GM20431 (cell line): ENCODE data around the gene CPZ.

Experiments used
- in situ Hi-C: fragments of 300-500 bp; cut with MseI, MboI; formaldehyde crosslinking; loops from one replicate; pipeline ENCODE4 v1.15.0; 2020; ENCODE audit warnings: low sequenced_read_pairs; ENCODE audit not compliant: unreplicated experiment

The CPZ gene

DNA sequence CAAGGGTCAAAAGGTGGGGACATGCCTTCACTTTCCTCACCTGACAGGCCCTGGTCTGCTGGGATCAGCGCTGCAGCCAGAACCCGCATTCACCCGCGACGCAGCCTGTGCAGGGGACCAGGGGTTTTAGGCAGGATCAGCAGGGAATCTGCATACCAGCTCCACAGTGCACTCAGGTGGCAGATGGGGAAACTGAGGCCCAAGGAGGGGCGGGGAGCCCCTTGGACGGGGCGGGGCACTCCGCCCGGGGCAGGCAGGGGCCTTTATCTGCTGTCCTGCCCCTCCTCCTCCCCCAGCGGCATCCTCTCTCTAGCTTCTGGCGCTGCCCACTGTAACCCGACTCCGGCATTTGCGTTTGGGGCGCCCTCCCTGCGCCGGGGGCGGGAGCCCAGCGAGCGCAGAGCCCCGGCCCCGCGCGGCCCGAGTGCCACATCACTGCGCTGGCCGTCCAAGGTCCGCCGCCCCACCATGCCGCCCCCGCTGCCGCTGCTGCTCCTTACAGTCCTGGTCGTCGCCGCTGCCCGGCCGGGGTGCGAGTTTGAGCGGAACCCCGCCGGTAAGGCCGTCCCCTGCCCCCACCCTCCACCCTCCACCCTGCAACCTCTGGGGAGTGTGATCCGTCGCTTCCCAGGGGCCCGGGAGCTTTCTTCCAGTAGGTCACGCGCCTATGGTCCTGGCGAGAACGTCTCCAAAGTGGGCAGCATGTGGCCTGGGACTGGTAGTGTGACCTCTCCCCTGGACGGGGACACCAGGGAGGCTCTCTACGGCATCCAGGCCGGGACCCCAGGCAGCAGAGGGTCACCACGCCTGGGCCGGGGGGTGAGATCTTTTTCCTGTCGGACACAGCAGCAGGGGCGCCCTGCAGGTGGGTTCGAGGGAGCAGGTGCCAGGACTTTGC, at the start of gene CPZ:
CPZ (plus strand) TSS at position 400 of the 898 bp plus-strand sequence; CDS start at position 469, 69 bp downstream.
- in situ Hi-C loops: loop anchor here (25.0 kb wide), 1 partner anchor 130 kb away; no protein-coding TSS in a partner anchor

DNA sequence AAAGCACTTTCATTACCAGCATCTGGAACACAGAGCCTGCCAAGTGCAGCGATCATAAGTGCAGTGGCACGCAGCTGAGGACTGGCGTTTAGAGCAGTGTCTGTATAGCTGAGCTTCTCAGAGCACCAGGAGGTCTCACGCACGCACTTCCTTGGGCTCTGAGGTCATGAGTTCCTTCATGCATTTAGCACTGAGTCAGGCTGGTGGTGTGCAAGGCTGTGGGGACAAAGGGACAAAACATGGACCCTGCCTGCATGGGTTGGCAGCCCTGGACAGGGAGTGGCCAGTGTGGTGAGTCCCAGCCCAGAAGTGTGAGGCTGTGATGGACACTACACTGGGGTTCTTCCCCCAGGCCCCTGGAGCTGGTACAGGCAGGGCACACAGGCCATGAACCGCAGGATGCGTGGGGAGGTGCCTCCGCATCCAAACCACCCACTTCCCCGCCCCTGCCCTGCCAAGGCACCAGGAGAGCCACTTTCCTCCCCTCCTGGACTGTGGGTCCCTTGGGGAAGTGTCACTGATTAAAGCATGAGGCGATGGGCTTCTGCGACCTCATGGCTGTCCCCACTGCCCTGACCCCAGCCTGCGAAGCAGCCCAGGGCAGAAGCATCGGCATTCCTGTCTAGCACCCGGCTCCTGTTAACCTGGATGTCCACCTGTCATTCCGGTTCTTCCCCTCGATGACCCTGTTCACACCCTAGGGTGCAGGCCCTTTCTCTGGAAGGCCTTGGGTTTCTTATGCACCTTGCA, 49.6 kb upstream of the CPZ start:
- in situ Hi-C loops: no loop called here

DNA sequence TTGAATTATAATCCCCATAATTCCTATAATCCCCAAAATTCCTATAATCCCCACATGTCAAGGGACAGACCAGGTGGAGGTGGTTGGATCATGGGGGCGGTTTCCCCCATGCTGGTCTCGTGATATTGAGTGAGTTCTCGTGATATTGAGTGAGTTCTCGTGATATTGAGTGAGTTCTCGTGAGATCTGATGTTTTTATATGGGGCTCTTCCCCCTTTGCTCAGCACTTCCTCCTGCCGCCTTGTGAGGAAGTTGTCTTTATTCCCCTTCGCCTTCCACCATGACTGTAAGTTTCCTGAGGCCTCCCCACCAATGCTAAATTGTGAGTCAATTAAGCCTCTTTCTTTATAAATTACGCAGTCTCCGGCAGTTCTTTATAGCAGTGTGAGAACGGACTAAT, 48.9 kb upstream of the CPZ start:
- in situ Hi-C loops: no loop called here

DNA sequence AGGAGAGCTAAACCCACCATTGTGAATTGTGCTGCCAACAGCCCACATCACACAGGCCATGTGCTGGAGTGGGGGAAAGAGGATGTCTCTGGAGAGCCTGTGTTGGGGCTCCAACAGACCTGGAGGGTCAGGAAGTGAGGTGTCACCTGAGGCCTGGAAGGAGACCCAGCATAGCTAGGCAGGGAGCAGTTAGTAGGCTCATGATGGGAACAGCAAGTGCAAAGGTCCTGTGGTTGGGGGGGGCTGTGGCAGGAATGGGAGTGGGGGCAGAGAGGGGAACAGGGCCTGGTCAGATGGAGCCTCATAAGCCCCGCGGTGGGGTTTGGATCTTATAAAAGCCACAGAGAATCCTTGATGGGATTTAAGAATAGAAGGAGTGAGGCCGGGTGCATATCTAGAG, 48.3 kb upstream of the CPZ start:
- in situ Hi-C loops: no loop called here

- in situ Hi-C loops: no loop called here
These were observed 47.7 kb upstream of the CPZ start for GRCh38 chr4:8544741-8545438.

DNA sequence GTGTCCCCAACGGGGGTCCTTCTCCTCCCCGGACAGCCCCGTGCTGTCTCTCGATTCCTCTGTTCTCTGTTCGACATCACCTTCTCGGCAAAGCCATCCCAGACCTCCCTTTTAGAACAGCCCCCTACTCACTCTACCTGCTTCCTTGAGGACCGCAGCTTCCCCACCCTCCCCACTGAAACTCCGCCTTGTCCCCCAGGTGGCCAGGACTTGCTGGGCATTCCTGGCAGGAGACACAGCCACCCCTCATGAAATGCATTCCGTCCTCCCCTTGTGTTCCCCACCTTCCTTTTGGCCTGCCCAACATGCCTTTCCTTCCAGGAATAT, 47.2 kb upstream of the CPZ start:
- in situ Hi-C loops: no loop called here

GRCh38 chr4:8546766-8547107, 45.8 kb upstream of the CPZ start:
- in situ Hi-C loops: no loop called here

DNA sequence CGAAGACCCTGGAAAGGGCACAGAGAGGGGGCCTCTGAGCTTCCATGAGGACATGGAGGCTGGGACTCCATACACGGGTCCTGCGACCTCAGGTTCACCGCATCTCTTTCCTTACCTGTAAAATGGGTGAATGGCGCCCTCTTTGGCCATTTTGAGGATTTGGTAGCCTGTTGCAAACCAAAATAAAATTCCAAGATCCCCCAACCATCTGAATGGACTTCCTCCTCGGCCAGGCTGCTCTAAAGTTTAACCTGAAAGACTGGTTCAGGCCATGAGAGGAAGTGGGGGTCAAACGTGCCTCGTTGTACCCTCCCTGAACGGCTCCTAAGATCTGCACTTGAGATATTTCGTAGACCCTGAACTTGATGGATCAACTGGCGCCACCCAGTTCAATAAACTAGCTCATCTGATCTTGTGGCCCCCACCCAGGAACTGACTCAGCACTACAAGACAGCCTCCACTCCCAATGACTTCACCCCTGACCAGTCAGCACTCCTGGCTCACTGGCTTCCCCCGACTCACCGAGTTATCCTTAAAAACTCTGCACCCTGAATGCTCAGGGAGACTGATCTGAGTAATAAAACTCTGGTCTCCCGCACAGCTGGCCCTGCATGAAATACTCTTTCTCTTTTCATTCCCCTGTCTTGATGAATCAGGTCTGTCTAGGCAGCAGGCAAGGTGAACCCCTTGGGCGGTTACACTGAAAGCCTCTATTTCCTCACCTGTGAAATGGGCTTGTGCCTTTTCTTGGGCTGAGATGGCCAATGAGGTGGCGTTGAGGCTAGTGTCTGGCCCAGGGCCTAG, 45.3 kb upstream of the CPZ start:
- in situ Hi-C loops: no loop called here

DNA sequence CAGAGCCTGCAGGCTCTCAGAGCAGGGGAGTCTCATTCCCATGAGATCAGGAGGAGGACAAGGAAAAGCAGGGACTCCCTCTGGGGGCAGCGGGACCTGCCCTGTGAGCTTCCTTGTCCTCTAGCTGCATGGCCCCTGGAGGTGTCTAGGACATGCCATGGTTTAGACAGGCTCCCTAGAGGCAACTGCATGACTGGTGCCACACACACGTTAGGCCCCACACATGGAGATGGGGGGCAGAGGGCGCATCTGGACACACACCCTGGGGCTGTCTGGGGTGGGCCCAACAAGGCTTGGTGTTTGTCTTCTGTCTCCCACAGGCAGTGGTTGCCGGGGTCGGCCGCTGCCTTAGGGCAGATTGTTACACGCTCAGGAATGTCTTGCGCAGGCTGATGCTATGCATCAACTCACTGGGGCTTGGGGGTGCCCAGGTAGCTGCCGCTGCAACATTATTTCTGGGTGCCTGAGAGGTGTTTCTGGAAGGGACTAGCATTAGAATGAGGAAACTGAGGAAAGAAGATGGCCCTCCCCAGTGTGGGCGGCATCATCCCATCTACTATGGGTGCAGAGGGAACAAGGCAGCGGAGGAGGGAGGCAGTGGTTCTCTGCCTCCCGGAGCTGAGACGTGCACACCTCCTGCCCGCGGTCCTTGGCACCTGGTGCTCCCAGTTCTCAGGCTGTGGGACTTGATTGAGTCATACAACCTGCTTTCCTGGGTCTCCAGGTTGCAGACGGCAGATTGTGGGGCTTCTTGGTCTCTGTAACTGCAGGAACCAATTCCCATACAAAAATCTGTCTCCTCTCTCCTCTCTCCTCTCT, 44.4 kb upstream of the CPZ start:
- in situ Hi-C loops: no loop called here

DNA sequence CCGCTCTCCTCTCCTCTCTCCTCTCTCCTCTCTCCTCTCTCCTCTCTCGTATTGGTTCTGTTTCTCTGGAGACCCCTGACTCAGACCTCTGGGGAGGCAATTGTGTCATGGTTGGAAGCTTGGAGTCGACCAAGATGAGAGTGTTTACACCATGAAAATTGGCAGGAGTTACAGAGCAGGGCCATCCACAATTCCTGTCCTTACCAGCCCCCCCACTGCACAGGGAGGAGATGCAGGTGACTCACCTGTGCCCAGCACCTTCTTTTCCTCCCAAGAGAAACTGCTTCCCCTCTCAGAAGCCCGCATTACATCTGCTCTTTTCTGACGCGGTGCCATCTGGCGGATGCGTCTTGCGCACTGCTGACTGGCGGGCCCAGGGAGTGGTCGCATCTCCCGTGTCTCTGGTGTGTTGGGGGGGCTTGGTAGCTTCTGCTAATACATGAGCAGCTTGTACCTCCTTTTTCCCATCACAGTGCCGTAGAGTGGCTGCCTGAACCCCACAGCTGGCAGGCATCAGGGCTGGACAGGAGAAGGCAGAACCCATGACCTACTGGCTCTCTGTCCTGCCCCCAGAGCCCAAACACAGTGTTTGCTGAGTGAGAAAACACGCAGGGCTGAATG, 43.7 kb upstream of the CPZ start:
- in situ Hi-C loops: no loop called here

DNA sequence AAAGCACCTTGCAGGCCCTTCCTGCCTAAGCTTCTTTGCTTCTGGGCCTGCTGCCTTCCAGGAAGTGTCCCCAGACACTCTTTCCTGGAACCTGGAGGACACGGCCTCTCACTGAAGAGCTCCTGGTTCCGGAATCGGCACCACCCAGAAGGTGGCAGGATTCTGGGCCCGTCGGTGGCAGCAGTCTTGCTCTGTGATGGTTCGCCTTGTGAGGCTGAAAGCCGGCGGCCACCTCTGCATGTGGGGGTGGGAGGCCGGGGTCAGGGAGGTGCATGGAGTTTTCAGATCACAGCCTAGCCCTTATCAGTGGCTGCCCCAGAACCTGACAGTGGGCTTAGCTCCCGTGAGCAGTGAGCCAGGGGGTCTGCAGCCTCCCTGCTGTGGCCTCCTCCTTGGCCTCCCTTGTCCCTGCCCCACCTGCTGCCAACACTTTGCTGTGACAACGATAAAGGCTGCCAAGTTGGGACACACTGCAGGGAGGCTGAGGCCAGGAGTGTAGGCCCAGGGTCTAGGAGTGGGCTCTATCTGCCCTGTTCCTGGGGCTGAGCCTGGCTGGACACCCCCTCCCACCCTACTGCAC, 43.1 kb upstream of the CPZ start:
- in situ Hi-C loops: no loop called here

- in situ Hi-C loops: no loop called here
These were observed 41.9 kb upstream of the CPZ start for GRCh38 chr4:8550691-8551090.

DNA sequence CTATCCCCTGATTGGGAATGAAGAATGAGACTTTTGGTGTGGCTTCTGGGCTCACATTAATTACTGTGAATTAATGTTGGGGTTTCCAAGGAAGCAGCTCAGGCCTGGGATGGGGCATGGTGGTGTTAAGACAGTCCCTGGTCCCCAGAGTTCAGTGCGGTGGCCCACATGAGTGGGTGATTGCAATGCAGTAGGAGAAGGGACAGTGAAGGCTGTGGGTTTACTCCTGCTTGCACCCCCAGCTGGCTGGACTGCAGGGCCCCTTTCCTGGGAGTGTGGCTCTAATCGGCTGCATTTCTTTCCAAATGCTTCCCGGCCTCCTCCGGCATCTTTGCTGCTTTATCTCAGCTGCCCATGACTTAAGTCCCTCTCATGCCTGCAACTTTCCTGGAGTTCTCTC, 40.5 kb upstream of the CPZ start:
- in situ Hi-C loops: no loop called here

DNA sequence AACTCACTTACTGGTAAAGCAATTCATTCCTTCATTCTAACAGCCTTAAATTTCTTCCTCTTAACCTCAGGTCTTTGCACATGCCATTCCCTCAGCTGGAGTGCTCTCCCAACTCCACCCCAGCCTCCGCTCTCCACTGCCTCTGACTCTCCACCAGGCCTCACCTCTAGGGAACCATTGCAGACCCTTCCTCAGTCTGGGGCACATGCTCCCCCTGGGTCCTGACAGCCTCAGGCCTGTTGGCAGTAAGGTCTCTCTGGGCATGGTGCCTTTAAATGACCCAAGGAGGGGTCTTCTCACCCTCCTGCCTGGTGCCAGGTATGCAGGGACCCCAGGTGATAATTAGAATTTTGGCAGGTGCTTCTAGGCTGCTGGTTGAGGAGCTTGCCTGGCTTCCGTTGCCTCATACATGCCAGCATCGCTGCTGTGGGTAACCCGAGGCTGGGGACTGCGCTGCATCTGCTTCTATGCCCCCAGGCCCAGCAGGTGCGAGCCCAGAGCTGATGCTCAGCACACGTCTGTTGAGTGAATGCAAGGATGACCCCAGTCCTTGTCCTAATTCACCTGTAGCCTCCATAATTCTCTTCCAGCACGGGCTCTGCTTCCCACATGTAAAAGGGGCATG, 39.9 kb upstream of the CPZ start:
- in situ Hi-C loops: no loop called here

- in situ Hi-C loops: no loop called here
These were observed 39.3 kb upstream of the CPZ start for GRCh38 chr4:8553216-8553615.

GRCh38 chr4:8553991-8554405, 38.6 kb upstream of the CPZ start:
- in situ Hi-C loops: no loop called here

DNA sequence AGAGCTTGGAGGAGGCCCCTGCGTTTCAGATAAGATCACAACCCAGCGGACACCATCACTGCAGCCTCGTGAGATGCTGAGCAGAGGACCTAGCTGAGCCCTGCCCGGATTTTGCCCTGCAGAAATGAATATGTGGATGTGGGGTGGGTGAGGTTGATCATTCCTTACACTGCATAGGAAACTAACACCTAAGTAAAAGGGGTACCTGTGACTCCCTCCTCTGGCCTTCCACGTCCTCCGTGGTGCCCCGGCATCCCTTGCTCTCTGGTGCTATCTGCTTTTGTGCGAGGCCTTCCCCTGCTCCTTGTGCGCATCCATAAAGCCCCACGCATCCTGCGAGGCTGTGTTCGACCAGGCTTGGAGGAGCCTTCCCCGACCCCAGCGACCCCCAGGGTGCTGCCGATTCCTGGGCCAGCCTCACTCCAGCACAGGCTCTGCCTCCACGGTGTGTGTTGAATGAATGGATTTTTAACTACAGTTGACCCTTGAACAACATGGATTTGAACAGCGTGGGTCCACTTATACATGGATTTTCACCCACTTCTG, 37.9 kb upstream of the CPZ start:
- in situ Hi-C loops: no loop called here

DNA sequence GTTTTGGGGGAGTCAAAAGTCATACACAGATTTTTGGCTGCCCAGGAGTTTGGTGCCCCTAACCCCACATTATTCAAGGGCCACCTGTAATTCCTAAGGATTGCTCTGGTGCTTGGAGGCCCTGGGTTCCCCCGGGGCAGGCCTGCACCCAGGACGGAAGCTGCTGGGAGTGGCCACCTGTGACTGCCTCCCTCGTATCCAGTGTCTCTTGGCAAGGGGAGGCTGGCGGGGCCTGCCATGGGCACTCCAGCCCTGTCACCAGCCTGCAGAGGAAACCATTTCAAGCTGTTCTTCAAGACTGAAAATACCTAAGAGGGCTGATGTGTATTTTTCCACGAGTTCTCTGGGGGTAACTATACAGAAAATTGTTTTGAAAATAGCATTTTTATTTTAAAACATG, 36.8 kb upstream of the CPZ start:
- in situ Hi-C loops: no loop called here
